GM18526 (cell line): ENCODE data around the gene SARS2.

Experiments used
- POLR2A ChIP-seq: IDR thresholded peaks from 3 replicates; pipeline ENCODE4 v1.6.1; 2011; ENCODE audit not compliant: insufficient read length; ENCODE audit errors: extremely low read depth

SARS2 gene

GRCh38 chr19:38892841-38893240, 37.7 kb downstream of the SARS2 start:
- TF ChIP-seq POLR2A, result no peak

DNA sequence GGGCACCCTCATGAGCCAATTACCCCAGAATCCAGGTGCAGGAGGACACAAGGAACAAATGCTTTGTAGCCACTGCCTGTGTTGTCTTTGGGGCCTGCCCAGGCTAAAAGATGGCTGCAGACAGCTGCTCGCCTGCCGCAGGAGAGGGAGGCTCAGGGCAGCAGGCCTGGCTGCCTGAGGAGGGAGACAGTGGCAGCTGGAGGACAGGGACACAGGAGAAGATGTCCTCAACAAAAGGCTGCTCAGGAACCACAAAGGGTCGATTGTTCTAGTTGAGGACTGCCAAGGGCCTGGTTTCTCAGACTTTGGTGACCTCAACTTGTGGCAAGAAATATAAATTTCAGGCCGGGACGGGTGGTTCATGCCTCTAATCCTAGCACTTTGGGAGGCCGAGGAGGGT, 38.8 kb downstream of the SARS2 start:
- TF ChIP-seq POLR2A, result no peak

- no peak for TF ChIP-seq POLR2A
Observed at GRCh38 chr19:38890686-38891085, 39.9 kb downstream of the SARS2 start.

DNA sequence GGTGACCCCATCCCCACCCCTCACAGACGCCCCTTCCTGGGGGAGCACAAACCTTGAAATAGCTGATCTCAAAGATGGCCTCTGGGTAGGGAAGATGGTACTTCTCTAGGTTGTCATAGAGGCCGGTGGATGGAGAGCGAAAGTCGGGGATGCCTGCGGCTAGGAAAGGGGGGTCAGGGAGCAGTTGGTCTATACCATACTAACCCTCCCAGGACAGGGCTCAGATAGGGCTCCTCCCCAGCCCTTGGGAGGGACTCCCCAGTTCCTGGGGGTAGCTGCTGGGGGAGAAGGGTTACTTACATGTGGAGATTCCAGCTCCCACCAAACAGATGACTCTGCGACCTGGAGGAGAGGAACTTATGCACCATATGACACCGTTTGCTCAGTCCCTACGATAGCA, 40.8 kb downstream of the SARS2 start:
- TF ChIP-seq POLR2A, result no peak

- no peak for TF ChIP-seq POLR2A
Observed at GRCh38 chr19:38888876-38889275, 41.7 kb downstream of the SARS2 start.

DNA sequence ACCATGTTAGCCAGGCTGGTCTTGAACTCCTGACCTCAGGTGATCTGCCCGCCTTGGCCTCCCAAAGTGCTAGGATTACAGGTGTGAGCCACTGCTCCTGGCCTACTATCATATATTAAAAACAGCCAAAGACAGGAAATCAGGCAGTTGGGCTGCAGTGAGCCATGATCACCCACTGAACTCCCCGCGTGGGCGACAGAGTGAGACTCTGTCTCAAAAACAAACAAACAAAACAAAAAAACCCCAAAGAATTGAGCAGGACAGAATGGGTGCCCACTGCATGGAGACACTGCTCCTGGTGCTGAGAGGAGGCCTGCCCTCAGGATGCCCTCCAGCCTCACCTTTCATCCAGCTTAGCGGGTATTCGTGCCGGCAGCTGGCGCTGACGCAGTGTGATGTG, 47.3 kb downstream of the SARS2 start:
- TF ChIP-seq POLR2A, result no peak

- no peak for TF ChIP-seq POLR2A
Observed at GRCh38 chr19:38880882-38881609, 49.5 kb downstream of the SARS2 start.

GRCh38 chr19:38880076-38880881, 50.3 kb downstream of the SARS2 start:
- no peak for TF ChIP-seq POLR2A

DNA sequence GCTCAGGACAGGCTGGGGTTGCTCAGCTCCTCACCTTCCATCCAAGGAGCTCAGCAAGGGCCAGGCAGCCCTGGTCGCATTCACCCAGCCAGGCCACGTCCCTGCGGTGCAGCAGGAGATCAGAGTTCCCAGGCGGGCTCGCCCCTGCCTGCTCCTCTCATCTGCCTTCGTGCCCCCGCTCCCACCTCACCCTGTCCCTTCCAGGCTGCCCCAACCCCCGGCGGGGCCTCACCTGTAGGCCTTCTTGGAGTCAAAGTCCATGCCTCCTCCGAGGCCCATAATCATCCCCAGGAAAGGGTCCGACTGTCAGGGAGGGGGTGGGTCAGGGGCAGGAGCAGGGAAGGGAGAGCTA, 51.2 kb downstream of the SARS2 start:
- no peak for TF ChIP-seq POLR2A

DNA sequence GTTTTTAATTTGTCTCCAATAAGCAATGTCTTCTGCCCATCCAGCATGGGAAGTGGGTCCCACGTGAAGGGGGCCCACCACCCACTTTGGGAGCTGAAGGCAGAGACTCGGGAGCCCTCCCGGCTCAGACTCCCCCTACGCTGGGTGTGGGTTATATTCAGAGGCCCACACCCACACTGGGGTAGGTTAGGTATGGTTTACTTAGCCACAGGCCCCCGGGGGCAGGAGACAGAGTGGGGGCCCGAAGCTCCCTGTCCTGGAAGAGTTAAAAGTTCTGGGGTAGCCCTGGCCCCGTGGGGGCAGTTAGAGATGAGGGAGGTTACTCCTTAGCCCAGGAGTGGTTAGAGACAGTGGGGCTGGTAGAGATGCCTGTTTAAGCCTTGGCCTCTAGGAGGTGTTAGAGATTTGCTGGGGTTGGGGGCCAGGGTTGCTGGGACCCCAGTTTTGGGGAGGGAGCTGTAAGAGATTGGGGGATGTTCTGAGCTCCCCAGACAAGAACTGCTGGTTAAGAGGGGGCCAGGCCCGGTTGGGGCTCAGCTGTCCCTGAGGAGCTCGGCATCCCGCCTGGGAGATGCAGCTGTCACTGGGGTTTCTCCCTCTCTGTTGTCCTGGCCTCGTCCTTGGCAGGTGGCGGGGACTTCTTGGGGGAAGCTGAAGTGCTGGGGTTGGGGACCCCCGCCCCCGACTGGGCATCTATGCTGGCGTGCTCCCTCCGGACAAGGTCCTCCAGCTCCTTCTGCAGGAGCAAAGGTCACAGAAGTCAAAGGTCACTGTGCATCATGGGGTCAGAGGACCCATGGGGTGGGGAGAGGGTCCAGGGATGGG, 51.8 kb downstream of the SARS2 start:
- TF ChIP-seq POLR2A, result no peak

GRCh38 chr19:38877781-38878574, 52.6 kb downstream of the SARS2 start, which contains the start of gene RINL:
RINL (minus strand) TSS chr19:38878275; CDS start chr19:38876742, 1,533 bp downstream.
- TF ChIP-seq POLR2A, result peak; percentile 75

DNA sequence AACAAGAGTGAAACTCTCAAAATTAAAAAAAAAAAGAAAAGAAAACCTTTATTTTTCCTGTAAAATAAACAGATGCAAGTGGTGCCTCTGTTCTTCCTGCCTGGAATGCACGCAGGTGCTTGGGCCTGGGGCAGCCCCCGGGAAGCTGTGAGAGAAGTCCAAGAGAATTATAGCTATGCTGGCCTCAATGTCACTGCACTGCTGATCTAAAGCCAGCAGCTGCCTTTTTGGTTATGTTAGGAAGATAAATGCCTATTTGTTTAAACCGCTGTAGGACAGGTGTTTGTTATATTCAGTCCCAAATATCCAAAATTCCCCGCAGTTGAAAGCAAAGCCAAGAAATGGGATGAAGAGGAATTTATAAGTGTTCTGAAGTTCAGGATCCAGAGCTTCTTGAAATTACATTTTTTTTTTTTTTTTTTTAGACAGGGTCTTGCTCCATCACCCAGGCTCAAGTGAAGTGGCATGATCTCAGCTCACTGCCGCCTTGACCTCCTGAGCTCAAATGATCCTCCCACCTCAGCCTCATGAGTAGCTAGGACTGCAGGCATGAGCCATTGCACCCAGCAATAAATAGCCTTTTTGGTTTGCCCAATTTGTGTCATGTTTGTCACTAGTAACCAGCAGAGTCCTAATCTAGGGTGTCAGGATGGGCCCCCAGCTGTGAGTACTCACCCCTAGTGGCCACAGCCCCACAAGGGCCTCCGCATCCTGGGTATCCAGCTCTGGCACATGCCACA, 54.7 kb downstream of the SARS2 start:
- TF ChIP-seq POLR2A, result no peak

DNA sequence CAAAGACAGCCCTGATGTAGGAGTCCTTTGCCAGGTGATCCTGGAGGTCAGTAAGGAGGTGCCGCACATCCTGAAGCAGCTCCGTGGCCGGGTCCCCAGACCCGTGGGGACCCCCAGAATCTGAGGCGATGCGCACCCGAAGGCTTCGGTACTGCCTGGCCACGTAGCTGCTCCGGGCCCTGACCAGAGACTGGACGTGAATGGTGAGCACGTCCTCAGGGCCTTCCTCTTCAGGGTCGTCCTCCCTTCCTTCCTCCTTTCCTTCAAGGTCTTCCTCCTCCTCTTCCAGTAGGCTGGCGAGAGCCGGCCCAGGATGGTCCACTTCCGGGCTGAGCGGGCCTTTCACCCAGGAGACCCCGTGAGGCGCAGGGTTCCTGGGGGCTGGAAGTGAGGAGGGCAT, 60.0 kb downstream of the SARS2 start:
- no peak for TF ChIP-seq POLR2A

GRCh38 chr19:38869836-38870607, 60.5 kb downstream of the SARS2 start:
- TF ChIP-seq POLR2A, result no peak
